Ecto neural progenitor cell (in vitro differentiated cells): ENCODE data around the gene SNRK.

Experiments used
- DNase-seq: peaks from one replicate; pipeline ENCODE4 v3.0.0-alpha.2; 2018; ENCODE audit warnings: low spot score

Gene SNRK

GRCh38 chr3:43270078-43270477 lies 16.3 kb upstream of the SNRK start:
- no peak for DNase-seq

DNA sequence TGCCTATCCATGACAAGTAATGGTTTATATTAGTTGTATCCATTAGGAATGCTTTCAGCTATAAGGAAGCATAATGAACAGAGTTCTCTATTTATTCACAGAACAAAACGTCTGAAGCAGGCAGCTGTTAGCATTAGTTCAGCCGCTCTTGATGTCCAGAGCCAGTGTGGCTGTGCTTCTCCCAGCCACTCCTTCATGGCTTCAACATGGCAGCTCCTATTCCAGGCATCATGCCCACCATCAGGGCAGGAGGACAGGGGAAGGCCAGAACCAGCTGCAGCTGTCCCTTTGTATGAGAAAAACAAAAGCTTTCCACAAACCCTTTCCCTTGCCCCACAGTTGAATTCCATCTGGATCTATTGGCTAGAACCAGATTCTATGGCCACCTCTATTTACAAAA lies 12.9 kb upstream of the SNRK start:
- DNase-seq: no peak

GRCh38 chr3:43279082-43279481 lies 7.3 kb upstream of the SNRK start:
- no peak for DNase-seq

DNA sequence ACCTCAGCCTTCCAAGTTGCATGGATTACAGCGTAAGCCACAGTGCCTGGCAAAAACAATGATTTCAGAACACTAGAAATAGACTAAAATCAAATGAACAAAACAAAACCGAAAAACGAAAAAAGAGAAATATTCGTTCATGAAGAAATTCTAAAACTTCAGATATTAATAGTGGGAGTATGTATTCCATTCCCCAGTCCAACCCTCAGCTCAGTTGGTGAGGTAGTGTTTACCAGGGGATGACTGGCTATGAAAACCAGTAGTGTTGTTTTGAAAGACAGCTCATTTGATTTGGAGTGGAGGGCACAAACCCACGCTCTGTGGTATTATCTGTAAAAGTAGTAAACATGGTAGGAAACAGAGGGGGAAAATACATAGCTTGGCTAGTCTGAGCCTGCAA lies 6.8 kb upstream of the SNRK start:
- no peak for DNase-seq

DNA sequence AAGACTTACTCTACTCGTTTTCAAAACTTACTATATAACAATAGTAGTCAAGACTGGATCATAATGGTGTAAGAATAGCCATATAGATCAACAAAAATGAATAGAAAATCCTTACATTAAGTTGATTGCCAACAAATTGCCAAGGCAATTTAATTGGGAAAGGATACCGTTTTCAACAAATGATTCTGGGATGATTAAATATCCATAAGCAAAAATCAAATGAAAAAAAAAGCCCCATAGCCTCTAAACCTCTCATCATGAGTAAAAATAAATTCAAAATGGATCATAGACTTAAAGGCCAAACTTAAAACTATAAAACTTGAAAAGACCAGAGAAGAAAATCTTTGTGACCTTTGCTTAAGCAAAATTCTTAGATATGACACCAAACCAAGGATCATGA lies 5.3 kb upstream of the SNRK start:
- DNase-seq: no peak

DNA sequence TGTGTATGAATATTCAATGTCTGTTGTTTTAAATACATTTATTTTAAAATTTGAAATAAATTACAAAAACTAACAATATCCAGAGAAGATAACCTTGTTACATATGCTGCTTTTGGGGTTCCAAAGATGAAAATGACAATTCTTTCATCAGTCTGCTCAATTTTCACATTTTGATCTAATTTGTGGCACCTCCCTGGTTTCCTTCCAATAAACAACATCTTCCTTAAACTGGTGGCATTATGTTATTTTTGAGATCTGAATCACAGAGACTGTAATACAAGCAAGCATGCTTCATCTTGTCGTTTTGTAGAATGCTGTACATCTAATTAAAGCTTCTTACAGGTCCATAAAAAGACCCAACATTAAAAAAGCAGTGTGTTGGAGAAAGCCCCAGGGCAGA lies 2.2 kb upstream of the SNRK start:
- DNase-seq: no peak

GRCh38 chr3:43285644-43286043 lies 696 bp upstream of the SNRK start:
- DNase-seq: no peak

DNA sequence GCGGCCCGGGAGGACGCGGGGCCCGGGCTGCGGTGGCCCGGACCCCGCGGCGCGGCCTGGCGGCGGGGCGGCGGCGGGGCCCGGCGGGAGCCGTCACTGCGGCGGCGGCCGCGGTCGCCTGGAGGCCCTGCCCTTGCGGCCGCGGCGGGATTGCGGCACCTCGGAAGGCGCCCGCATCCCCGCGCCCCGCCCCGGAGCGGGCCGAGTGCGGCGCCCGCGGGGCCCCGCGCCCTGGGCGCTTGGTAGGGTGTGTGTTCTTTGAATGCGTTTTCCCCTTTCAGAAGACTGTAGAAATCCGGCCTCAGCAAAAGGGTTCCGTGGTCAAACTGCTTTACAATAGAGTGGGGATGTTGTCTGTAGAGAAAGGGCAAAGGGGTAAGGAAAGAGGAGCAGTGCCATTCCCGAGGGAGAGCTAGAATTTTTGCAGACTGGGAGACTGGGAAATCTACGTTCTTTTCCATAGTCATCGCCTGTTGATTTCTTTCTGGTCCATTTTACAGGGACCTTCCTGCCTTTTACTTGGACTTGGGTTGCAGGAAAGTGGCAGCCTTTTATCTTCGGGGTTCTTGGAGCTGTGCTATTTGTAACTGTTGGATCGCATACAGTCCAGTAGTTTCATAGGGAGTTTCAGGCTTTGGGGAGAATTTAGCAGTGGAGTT lies 630 bp downstream of the SNRK start:
- DNase-seq: peak; percentile 51

GRCh38 chr3:43287500-43287873 lies 1.1 kb downstream of the SNRK start:
- no peak for DNase-seq

- DNase-seq: no peak
Observed at GRCh38 chr3:43288366-43288765, 2.0 kb downstream of the SNRK start.

- DNase-seq: no peak
Observed at GRCh38 chr3:43288850-43289249, 2.5 kb downstream of the SNRK start.

- no peak for DNase-seq
Observed at GRCh38 chr3:43289401-43289800, 3.1 kb downstream of the SNRK start.

DNA sequence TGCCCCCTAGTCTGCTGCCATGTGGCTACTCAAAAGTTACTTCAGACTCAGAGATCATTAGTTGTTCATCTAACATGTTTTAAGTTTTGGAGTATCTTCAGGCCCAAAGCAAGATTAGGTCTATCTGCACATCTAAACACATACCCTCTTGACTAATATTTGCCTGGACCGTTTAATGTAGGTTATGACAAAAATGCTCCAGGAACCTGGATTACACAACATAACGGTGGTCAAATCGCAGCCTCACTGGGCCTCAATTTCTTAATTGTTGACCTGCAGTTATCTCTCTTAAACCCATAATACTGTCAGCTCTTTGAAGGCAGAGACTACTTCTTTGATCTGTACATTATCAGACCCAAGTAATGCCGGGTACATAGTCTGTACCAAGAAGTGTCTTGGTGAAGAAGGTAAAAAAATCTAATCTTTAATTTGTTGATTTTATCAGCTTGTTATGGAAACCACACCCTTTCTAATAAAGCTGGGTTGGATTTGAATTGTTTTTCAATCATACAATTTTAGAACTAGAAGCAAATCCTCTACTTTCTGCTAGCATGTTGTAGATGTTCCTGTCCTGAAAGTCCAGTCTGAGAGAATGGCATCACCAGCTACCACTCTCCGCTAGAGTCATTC lies 3.6 kb downstream of the SNRK start:
- DNase-seq: no peak

DNA sequence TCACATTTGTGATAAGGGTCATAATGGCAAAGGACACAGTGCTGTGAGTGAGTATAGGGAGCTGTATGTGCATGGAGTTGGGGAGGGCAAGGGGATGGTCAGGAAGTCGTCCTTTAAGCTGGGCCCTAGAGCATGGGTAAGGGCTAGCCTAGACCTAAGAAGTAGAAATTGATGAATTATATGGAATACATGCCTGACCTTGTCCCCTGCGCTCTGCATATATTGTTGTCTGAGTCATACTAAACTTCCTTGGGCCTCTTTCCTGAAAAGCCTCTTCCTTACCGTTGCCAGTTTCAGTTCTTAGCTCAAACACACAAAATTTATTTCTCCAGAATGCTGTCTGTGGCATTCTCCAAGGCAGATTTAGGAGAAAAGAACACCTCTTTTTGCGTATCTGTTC lies 4.6 kb downstream of the SNRK start:
- DNase-seq: no peak

GRCh38 chr3:43291546-43291945 lies 5.2 kb downstream of the SNRK start:
- DNase-seq: no peak

DNA sequence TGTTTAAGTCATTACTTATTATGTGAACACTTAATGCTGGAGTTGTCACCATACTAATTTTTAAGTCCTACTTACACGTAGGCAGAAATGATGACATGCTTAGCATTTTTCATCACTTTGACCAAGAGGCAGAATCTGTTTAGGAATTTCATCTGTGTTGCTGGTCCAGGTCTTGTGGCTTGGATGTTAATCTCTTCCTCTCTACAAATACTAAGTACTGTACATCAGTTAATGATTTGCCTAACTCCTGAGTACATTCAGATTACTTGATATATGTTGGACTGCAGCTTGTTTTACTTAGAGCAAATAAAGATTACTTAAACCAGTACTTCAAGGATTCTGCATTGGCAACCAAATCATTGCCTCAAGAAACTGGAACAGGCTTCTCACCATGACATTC lies 8.6 kb downstream of the SNRK start:
- DNase-seq: no peak

DNA sequence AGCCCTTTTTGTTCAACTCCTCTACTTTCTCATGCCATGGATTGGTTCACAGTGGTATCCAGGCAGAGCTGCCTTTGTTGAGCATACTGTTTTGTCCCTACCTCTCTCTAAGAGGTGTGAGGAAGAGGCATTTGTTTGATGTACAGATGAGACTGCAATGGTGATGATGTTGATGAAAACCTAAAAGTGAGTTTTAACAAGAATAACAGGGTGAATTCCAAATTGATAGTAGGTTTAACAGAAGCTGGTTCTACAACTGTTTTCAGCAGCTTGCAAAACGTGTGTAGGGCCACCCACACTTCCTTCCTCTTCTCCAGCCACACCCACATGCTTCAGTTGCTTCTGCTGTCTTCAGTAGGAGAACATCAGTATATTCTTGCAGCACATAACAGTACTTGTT lies 10.2 kb downstream of the SNRK start:
- no peak for DNase-seq

DNA sequence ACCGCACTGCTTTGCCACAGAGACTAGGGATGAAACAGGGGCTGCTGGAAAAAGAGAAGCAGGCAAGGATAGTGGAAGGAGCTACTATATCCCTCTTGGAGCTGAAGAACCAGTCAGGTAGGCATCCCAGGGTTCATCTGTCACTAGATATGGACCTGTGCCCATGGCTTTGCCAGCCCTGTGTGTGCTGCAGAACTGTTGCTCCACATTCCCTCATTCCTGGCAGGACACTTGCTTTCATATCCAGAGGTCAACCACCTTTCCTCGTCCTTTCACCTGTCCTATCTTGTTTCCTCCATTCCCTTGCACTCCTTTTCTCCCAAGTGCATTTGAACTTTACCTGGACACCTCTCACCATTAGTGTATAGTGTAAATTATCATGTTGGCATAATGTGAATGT lies 12.0 kb downstream of the SNRK start:
- no peak for DNase-seq

DNA sequence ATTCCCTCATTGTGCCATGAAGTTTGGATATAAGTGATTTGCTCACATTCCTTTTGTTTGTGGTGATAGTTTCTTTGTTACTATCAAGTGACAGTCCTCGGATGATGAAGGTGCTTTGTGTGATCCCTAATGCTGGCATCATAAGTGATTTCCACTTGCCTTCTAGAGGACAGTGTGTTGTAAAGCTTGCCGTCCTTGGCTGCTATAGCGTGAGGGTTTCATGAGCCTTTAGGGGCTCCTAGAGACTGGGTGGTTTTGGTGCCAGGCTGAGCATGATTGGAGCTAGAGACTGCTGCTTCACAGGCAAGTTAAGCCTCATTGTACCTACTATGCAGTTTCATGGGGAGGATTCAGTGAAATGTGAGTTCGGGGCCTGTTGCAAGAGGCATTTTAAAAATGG lies 12.4 kb downstream of the SNRK start:
- DNase-seq: no peak

GRCh38 chr3:43302116-43302880 lies 16.0 kb downstream of the SNRK start:
- no peak for DNase-seq

DNA sequence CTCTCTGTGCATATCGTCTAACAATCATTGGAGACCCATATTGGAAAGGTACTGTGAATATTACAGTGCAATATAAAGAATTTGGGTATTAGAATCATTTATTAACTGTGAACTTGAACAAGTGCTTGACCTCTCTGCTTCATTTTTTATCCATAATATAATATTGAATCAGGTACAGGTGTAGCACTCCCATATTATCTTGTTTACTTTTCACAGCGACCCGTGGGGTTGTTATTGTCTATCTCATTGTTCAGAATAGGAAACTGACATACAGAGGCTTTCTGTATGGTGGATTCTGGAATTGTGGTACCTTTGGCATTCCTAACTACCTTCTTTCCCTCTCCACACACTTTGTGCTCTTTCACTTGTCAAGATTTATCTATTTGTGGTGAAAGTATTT lies 17.8 kb downstream of the SNRK start:
- no peak for DNase-seq

GRCh38 chr3:43307226-43307625 lies 20.9 kb downstream of the SNRK start:
- no peak for DNase-seq

DNA sequence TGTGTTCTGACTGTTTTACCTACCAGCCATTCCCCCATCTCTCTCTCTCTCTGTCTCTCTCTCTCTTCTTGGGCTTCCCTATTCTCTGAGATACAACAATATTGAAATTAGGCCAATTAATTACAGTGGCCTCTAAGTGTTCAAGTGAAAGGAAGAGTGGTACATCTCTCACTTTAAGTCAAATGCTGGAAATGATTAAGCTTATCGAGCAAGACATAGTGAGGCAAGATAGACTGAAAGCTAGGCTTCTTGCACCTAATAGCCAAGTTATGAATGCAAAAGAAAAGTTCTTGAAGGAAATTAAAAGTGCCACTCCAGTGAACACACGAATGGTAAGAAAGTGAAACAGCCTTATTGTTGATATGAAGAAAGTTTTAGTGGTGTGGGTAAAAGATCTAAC lies 21.3 kb downstream of the SNRK start:
- no peak for DNase-seq
